Peyer's patch (tissue), 4 donors: ENCODE results near the gene CEACAM5. TPM values are rescaled to one million over a fixed set of nuclear protein-coding genes. Genes with fewer than 3 reads are reported as not detected.
"Not testable (repeated sequence)": the region's sequence is repeated elsewhere in the genome, so short reads cannot be mapped to it uniquely, and the experiment has no call there.

Experiments used
- DNase-seq, 3 donors: peaks; one replicate each; pipeline ENCODE4 v3.0.0-alpha.2; 2017 to 2019
- H3K27ac ChIP-seq, 4 donors: fragments of 200-600 bp; sonication (generic); one replicate each; pipeline ENCODE4 v1.5.1; 2016 to 2019
- H3K27me3 ChIP-seq, 2 donors: fragments of 200-600 bp; sonication (generic); one replicate each; pipeline ENCODE4 v1.5.1; 2019
- H3K36me3 ChIP-seq, 3 donors: fragments of 200-600 bp; sonication (generic); one replicate each; pipeline ENCODE4 v1.5.1; 2016 to 2019
- H3K4me1 ChIP-seq, 4 donors: fragments of 200-600 bp; sonication (generic); one replicate each; pipeline ENCODE4 v1.5.1; 2016 to 2019
- H3K4me3 ChIP-seq, 4 donors: fragments of 200-600 bp; sonication (generic); 1 replicate in 3 of 4; 2 replicates in 1 of 4; pipeline ENCODE4 v1.5.1; 2016 to 2019; ENCODE audit warnings: mild to moderate bottlenecking in 1 of 4
- H3K9me3 ChIP-seq, 4 donors: fragments of 200-600 bp; sonication (generic); one replicate each; pipeline ENCODE4 v1.5.1; 2016 to 2019; ENCODE audit warnings: mild to moderate bottlenecking in 1 of 4
- POLR2A ChIP-seq, 2 donors: fragments of 450-650 bp; IDR thresholded peaks; one replicate each; pipeline ENCODE4 v1.5.1; 2017; ENCODE audit warnings: antibody characterized with exemption in 2 of 2, mild to moderate bottlenecking in 2 of 2, moderate library complexity in 2 of 2
- total RNA-seq, 4 donors: library from RNA; depleted of rRNA; stranded (reverse); fragments of >200 nt; gene quantifications; one replicate each; pipeline ENCODE4 v1.1.0, GENCODE V29; 2016
- TF ChIP-seq, protein P1 (sequence below), 6 experiments: fragments of 450-650 bp in 4 of 6; fragments of 200-600 bp in 2 of 6; sonication (generic) in 1 of 6; IDR thresholded peaks; one replicate each; pipeline ENCODE4 v1.5.1; 2017 to 2019; ENCODE audit warnings: antibody characterized with exemption in 6 of 6, mild to moderate bottlenecking in 3 of 6, moderate library complexity in 1 of 6

The CEACAM5 gene
- total RNA-seq, 4 donors from 2014 or later: 63.9 to 113 (median 99.3) TPM

DNA sequence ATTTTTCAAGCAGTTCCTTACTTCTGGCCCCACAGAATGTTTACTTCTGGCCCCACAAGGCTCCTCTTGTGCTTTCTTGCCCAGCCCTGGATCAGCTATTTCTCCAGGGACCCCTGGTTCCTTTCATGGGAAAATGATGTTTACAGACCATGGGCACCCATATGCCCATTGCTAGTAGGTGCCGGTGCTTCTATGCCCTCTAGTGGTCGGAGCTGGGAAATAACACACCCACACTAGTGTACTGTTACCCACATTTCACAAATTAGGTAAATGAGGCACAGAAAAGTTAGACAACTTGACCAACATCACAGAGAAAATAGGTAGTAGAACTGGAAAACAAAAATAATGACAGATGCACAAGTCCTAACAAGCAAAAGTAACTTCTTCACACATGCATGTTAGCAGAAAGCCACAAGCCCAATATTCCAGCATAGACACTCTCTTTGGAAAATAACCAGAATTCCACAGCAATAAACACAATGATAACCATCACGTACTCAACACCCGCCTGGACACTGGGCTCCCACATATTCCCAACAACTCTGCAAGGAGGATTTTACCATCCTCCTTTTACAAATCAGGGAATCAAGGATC, 45.6 kb downstream of the CEACAM5 start:
- Histone ChIP-seq H3K27me3 (no peaks in the 10 kb centered on the region), H3K36me3 (no peaks in the 10 kb centered on the region), H3K4me1 (peaks cover 0 to 19% (median 0%) of the 10 kb centered on the region in 4 donors), H3K4me3 (no peak overlapping the region), H3K9me3 (no peaks in the 10 kb centered on the region), H3K27ac (no peak overlapping the region)
- no peak for TF ChIP-seq POLR2A (IDR thresholded peaks at IDR 0.05)
- TF ChIP-seq, protein P1, sequence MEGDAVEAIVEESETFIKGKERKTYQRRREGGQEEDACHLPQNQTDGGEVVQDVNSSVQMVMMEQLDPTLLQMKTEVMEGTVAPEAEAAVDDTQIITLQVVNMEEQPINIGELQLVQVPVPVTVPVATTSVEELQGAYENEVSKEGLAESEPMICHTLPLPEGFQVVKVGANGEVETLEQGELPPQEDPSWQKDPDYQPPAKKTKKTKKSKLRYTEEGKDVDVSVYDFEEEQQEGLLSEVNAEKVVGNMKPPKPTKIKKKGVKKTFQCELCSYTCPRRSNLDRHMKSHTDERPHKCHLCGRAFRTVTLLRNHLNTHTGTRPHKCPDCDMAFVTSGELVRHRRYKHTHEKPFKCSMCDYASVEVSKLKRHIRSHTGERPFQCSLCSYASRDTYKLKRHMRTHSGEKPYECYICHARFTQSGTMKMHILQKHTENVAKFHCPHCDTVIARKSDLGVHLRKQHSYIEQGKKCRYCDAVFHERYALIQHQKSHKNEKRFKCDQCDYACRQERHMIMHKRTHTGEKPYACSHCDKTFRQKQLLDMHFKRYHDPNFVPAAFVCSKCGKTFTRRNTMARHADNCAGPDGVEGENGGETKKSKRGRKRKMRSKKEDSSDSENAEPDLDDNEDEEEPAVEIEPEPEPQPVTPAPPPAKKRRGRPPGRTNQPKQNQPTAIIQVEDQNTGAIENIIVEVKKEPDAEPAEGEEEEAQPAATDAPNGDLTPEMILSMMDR (IDR thresholded peaks at IDR 0.05): peak; percentile 47 to 74 (median 68)
- peak in 2 of 3 donors; percentile 67 to 85 for DNase-seq

DNA sequence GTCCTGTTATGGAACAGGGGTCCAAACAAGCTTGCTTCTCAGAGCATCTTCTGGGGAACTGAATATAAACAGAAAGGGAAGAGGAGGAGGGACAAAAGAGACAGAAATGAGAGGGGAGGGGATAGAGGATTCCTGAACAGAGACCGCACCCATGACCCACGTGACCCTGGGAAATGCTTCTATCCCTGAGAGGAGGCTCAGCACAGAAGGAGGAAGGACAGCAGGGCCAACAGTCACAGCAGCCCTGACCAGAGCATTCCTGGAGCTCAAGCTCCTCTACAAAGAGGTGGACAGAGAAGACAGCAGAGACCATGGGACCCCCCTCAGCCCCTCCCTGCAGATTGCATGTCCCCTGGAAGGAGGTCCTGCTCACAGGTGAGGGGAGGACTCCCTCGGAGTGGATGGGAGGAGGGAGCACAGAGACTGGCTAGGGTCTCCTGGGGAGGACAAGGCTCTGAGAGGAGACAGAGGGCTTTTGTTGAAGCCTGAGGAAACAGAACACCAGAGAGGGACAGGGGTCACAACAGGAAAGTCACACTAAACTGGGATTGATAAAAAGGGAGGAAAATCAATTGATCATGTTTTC, 47.0 kb downstream of the CEACAM5 start, which contains the start of gene CEACAM6:
Gene CEACAM6, plus strand, starts transcription at position 203 of the 586 bp plus-strand sequence. Its CDS starts 109 bp downstream, at position 312.
- Histone ChIP-seq H3K9me3 (no peaks in the 10 kb centered on the region), H3K36me3 (no peaks in the 10 kb centered on the region), H3K27ac (no peak within 1 kb of the TSS), H3K4me1 (peaks cover 0 to 19% (median 0%) of the 10 kb centered on the region in 4 donors), H3K4me3 (peak within 1 kb of the TSS in 1 of 4 donors; percentile 28), H3K27me3 (no peaks in the 10 kb centered on the region)
- TF ChIP-seq POLR2A (IDR thresholded peaks at IDR 0.05): peak in 1 of 2 donors; percentile 23
- TF ChIP-seq, protein P1 (IDR thresholded peaks at IDR 0.05): no peak
- peak in 1 of 3 donors; percentile 64 for DNase-seq

DNA sequence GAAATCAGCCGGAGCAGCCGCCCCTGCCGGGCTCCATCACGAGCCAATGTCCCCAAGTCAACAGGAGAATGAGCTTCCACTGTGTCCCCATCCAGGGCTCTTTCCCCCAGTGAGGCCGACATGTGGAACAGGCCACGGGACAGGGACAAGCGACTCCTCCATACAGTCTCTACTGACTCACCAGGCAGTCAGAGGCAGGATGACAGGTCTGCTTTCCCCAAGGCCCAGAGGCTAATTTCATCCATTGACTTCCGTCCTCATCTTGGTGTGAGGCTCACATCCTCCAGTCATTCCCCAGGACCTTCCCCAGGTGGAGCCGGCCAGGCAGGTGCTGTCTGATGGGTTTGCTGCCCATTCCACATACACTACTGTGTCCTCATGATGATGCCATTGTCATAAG, 50.4 kb downstream of the CEACAM5 start:
- no peak overlapping the region for H3K4me3 ChIP-seq
- TF ChIP-seq, protein P1 (IDR thresholded peaks at IDR 0.05): no peak
- no peak for TF ChIP-seq POLR2A (IDR thresholded peaks at IDR 0.05)
- DNase-seq: no peak
- H3K27ac ChIP-seq: no peak overlapping the region
- no peaks in the 10 kb centered on the region for H3K9me3 ChIP-seq
- H3K4me1 ChIP-seq: peaks cover 0 to 19% (median 0%) of the 10 kb centered on the region in 4 donors
- no peaks in the 10 kb centered on the region for H3K36me3 ChIP-seq
- H3K27me3 ChIP-seq: no peaks in the 10 kb centered on the region

DNA sequence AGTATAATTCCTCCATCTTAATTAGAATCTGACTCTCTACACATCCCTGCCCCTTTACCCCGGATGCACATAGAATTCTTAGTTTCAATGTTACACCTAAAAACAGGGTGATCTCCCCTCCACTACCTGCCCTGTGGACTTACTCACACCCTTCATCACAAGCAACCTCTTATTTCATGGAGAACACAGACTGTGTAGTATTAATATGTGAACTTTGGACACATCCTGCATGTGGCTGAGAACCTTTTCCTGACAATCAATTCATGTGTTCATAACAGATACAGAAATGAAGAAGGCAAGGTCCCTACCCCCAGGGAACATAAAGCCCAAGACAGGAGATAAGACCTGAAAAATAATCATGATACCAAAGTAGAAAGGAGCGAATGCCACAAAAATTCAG, 58.7 kb downstream of the CEACAM5 start:
- Histone ChIP-seq H3K36me3 (no peaks in the 10 kb centered on the region), H3K4me3 (no peak overlapping the region), H3K4me1 (no peaks in the 10 kb centered on the region), H3K27ac (peak overlapping the region in 1 of 4 donors; percentile 18), H3K27me3 (no peaks in the 10 kb centered on the region), H3K9me3 (no peaks in the 10 kb centered on the region)
- TF ChIP-seq, protein P1 (IDR thresholded peaks at IDR 0.05): no peak
- no peak for TF ChIP-seq POLR2A (IDR thresholded peaks at IDR 0.05)
- no peak for DNase-seq

DNA sequence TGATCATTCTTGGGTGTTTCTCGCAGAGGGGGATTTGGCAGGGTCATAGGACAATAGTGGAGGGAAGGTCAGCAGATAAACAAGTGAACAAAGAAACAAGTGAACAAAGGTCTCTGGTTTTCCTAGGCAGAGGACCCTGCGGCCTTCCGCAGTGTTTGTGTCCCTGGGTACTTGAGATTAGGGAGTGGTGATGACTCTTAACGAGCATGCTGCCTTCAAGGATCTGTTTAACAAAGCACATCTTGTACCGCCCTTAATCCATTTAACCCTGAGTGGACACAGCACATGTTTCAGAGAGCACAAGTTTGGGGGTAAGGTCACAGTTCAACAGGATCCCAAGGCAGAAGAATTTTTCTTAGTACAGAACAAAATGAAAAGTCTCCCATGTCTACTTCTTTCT, 59.7 kb downstream of the CEACAM5 start:
- not testable (repeated sequence) for H3K27me3 ChIP-seq, H3K36me3 ChIP-seq, H3K9me3 ChIP-seq, H3K4me1 ChIP-seq, DNase-seq, H3K4me3 ChIP-seq, H3K27ac ChIP-seq

DNA sequence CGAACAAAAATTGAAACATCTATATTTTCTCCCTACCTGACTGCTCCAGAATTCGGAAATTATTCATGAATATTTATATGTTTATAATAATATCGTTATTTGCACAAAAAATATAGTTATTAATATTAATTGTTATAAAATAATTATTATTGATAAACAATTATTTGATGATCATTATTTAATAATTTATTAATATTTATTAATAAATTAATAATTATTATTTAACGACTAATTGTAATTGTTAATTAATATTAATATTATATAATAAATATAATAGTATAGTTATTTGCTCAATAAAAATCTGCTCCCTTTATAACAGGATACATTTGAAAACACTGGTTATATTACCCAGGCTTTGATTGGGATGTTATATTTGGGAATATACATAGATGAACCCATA, 61.2 kb downstream of the CEACAM5 start:
- Histone ChIP-seq H3K27me3 (no peaks in the 10 kb centered on the region), H3K4me3 (no peak overlapping the region), H3K36me3 (no peaks in the 10 kb centered on the region), H3K27ac (no peak overlapping the region), H3K9me3 (no peaks in the 10 kb centered on the region), H3K4me1 (peaks cover 0 to 19% (median 0%) of the 10 kb centered on the region in 4 donors)
- DNase-seq: no peak
- TF ChIP-seq POLR2A (IDR thresholded peaks at IDR 0.05): no peak
- TF ChIP-seq, protein P1 (IDR thresholded peaks at IDR 0.05): no peak
